ENCODE measurements around the gene MCC. TPM values are rescaled to one million over a fixed set of nuclear protein-coding genes. Genes with fewer than 3 reads are reported as not detected.

Gene MCC
- total and polyA plus RNA-seq, 12 donors: 4.2 to 34.1 (median 25.2) TPM

DNA sequence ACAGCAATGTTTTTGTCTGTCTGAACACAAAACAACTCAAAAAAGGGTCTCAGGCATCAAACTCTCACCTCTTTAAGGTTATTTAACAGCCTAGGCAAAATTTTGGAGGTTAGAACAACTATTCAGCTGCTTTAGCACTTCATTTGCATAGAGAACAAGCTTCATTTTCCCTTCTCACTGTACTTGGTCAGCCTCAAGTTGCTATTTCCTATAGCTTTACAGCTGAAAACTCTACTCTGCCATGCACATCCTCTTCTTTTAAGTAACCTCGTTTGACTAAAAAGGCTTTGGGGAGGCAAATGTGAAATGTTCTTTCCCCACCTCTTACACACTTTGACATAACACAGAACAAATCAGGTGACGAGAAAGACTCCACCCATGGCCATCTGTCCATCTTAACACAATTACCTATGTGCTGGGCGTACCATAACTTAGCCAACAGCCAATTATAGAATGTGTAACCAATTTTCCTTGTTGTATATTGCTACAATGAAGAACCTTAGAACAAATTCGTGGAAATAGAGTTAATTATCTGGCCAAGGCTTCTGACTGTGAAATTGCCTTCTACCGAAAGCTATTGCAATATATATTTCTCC lies 315.9 kb downstream of the MCC start:
- intact Hi-C loops (cut with DNase I): no loop called here
- no peak for DNase-seq
- TF ChIP-seq CTCF (IDR thresholded peaks at IDR 0.05): no peak
- 73 to 78% methylated on average over 5 of the region's 5 CpGs for WGBS, 2 donors
- Histone ChIP-seq H3K4me1 (peaks cover 8 to 71% (median 40%) of the 10 kb centered on the region in 9 donors), H3K27ac (no peak overlapping the region), H3K36me3 (no peaks in the 10 kb centered on the region), H3K4me3 (no peak overlapping the region), H3K9me3 (no peaks in the 10 kb centered on the region), H3K27me3 (no peaks in the 10 kb centered on the region)
- ATAC-seq: no peak

DNA sequence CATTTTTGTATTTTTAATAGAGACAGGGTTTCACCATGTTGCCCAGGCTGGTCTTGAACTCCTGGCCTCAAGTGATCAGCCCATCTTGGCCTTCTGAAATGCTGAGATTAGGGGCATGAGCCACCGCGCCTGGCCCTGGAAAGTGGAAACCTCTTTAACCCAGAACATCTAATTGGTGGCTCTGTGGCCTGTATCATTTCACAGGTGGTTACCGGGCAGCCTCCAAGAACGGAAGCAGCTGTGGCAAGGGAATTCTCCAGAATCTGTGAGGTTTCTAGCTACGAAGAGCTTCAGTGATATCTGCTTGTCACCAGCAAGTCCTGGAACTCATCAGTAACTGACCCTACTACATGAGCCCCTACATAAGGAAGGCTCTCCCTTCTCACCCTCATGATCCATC lies 316.7 kb downstream of the MCC start:
- H3K9me3 ChIP-seq: no peaks in the 10 kb centered on the region
- H3K27me3 ChIP-seq: no peaks in the 10 kb centered on the region
- DNase-seq (no peak), ATAC-seq (no peak)
- intact Hi-C loops (cut with DNase I): no loop called here
- 92% methylated on average over 5 of the region's 5 CpGs for WGBS, 2 donors
- H3K36me3 ChIP-seq: no peaks in the 10 kb centered on the region
- H3K4me1 ChIP-seq: peaks cover 8 to 71% (median 42%) of the 10 kb centered on the region in 9 donors
- no peak for TF ChIP-seq CTCF (IDR thresholded peaks at IDR 0.05)
- no peak overlapping the region for H3K4me3 ChIP-seq
- H3K27ac ChIP-seq: no peak overlapping the region

- intact Hi-C loops (cut with DNase I): no loop called here
- Histone ChIP-seq H3K9me3 (no peaks in the 10 kb centered on the region), H3K27ac (no peak overlapping the region), H3K4me3 (no peak overlapping the region), H3K36me3 (no peaks in the 10 kb centered on the region), H3K27me3 (no peaks in the 10 kb centered on the region), H3K4me1 (peaks cover 8 to 71% (median 40%) of the 10 kb centered on the region in 9 donors)
- WGBS, 2 donors: 37 to 56% methylated on average over 4 of the region's 4 CpGs
- no peak for TF ChIP-seq CTCF (IDR thresholded peaks at IDR 0.05)
- ATAC-seq (peak in 3 of 8 donors; percentile 25 to 61 (median 42)), DNase-seq (no peak)
These were observed 317.5 kb downstream of the MCC start for GRCh38 chr5:113170707-113171106.

GRCh38 chr5:113169720-113170119 lies 318.5 kb downstream of the MCC start:
- Histone ChIP-seq H3K27me3 (no peaks in the 10 kb centered on the region), H3K9me3 (no peaks in the 10 kb centered on the region), H3K4me1 (peaks cover 10 to 73% (median 45%) of the 10 kb centered on the region in 9 donors), H3K4me3 (no peak overlapping the region), H3K27ac (no peak overlapping the region), H3K36me3 (no peaks in the 10 kb centered on the region)
- ATAC-seq (no peak), DNase-seq (no peak)
- no peak for TF ChIP-seq CTCF (IDR thresholded peaks at IDR 0.05)
- intact Hi-C loops (cut with DNase I): no loop called here
- 58 to 72% methylated on average over 1 of the region's 1 CpG for whole genome bisulfite sequencing, 2 donors

Data from heart right ventricle (tissue), 16 donors.